ENCODE measurements around the gene PTPN20.

PTPN20 gene

DNA sequence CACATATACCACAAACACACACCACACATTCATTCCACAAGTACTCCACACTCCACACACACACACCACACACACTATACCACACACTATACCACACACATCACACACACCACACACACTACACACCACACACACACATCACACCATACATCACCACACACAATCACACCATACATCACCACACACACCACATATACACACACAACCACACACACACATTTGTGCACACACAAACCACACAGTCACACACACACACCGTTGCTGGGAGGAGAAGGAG lies 112.8 kb downstream of the PTPN20 start:
- H3F3A ChIP-seq (ENCODE audit: low read depth): no peaks in the 10 kb centered on the region
- no peaks in the 10 kb centered on the region for H3K9me3 ChIP-seq (ENCODE audit: insufficient read depth, low read depth, low read length)
- H4K20me1 ChIP-seq (ENCODE audit: insufficient read depth, low read length, poor library complexity, severe bottlenecking): no peaks in the 10 kb centered on the region
- peak overlapping the region; percentile 66; the same call in 1 of the 2 replicates for H2AFZ ChIP-seq (ENCODE audit: low read length)
- TF ChIP-seq CTCF (conservative IDR thresholded peaks at IDR 0.05; ENCODE audit: low read length): no peak
- TF ChIP-seq EZH2phosphoT487 (IDR thresholded peaks at IDR 0.05; ENCODE audit: borderline replicate concordance): no peak
- no peak overlapping the region for H3K4me2 ChIP-seq (ENCODE audit: low read depth, low read length, poor library complexity, severe bottlenecking)
- no peaks in the 10 kb centered on the region for H3K9me2 ChIP-seq (replicated peaks; ENCODE audit: low read depth, low read length)
- no peak overlapping the region for H3K9ac ChIP-seq (ENCODE audit: low read depth, low read length, poor library complexity, severe bottlenecking)
- H3K36me3 ChIP-seq (ENCODE audit: insufficient read depth, low read length): no peaks in the 10 kb centered on the region
- no peaks in the 10 kb centered on the region for H3K79me2 ChIP-seq (ENCODE audit: insufficient read depth, low read length)
- H3K27me3 ChIP-seq (ENCODE audit: insufficient read depth, low read length, poor library complexity, severe bottlenecking): no peaks in the 10 kb centered on the region
- H3K4me3 ChIP-seq (ENCODE audit: low read length, poor library complexity, severe bottlenecking): no peak overlapping the region
- peaks cover 15% of the 10 kb centered on the region for H3K4me1 ChIP-seq (ENCODE audit: insufficient read depth, low read length, poor library complexity, severe bottlenecking)

DNA sequence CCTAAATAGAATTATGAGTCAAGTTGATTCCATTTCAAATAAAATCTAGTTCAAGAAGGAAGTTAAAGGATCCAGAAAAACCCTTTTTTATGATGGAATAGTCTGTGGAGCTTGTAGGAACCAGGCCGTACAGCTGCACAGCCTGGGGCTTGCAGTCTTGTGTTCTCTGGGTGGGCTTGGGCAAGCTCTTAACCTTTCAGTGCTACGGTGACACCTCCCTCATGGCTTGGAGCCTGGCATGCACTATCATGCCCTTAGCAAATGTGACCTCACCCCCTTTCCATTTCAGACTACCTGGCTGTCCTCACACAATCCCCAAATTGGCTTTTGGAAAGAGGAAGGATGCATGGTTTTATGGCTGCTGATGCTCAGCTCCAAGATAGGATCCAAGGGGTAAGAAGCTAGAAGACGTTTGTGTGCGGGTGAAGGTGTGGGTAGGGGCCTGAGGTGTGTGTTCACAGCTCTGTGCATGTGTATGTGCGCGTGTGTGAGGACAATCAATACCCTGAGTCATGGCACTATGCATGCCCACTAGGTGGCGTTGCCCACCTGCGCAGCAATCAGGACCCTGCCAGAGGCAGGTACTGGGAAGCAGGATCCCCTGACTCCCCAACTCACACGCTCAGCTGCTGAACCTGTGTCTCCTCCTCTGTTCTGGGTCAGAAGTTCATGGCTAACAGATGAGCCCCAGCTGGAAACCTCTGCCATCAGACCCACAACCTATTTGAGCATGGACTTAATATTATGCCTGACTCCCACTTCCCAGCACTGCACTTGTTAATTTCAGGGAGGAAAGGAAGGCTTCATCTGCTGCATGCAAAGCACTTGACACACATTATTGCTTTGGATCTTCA lies 113.4 kb downstream of the PTPN20 start:
- H4K20me1 ChIP-seq (ENCODE audit: insufficient read depth, low read length, poor library complexity, severe bottlenecking): no peaks in the 10 kb centered on the region

GRCh38 chr10:47025253-47025539 lies 114.0 kb downstream of the PTPN20 start:
- TF ChIP-seq EZH2phosphoT487 (IDR thresholded peaks at IDR 0.05; ENCODE audit: borderline replicate concordance): no peak
- no peak for TF ChIP-seq CTCF (conservative IDR thresholded peaks at IDR 0.05; ENCODE audit: low read length)
- no peak overlapping the region for H2AFZ ChIP-seq (ENCODE audit: low read length)

More for the DNA sequence above, 113.4 kb downstream of the PTPN20 start:
- Histone ChIP-seq H3K4me3 (ENCODE audit: low read length, poor library complexity, severe bottlenecking) (no peak overlapping the region), H2AFZ (ENCODE audit: low read length) (peak overlapping the region; percentile 66), H3K4me2 (ENCODE audit: low read depth, low read length, poor library complexity, severe bottlenecking) (no peak overlapping the region), H3F3A (ENCODE audit: low read depth) (no peaks in the 10 kb centered on the region), H3K9me2 (replicated peaks; ENCODE audit: low read depth, low read length) (no peaks in the 10 kb centered on the region), H3K79me2 (ENCODE audit: insufficient read depth, low read length) (no peaks in the 10 kb centered on the region), H3K4me1 (ENCODE audit: insufficient read depth, low read length, poor library complexity, severe bottlenecking) (peaks cover 12% of the 10 kb centered on the region), H3K36me3 (ENCODE audit: insufficient read depth, low read length) (no peaks in the 10 kb centered on the region), H3K9ac (ENCODE audit: low read depth, low read length, poor library complexity, severe bottlenecking) (no peak overlapping the region), H3K27me3 (ENCODE audit: insufficient read depth, low read length, poor library complexity, severe bottlenecking) (no peaks in the 10 kb centered on the region), H3K9me3 (ENCODE audit: insufficient read depth, low read depth, low read length) (no peaks in the 10 kb centered on the region)
- TF ChIP-seq CTCF (conservative IDR thresholded peaks at IDR 0.05; ENCODE audit: low read length) (peak; percentile 96), EZH2phosphoT487 (IDR thresholded peaks at IDR 0.05; ENCODE audit: borderline replicate concordance) (no peak)

More at GRCh38 chr10:47025253-47025539, 114.0 kb downstream of the PTPN20 start:
- H3K9me3 ChIP-seq (ENCODE audit: insufficient read depth, low read depth, low read length): no peaks in the 10 kb centered on the region
- H3K36me3 ChIP-seq (ENCODE audit: insufficient read depth, low read length): no peaks in the 10 kb centered on the region
- no peak overlapping the region for H3K4me3 ChIP-seq (ENCODE audit: low read length, poor library complexity, severe bottlenecking)
- H3K4me1 ChIP-seq (ENCODE audit: insufficient read depth, low read length, poor library complexity, severe bottlenecking): peaks cover 6% of the 10 kb centered on the region
- no peaks in the 10 kb centered on the region for H3K27me3 ChIP-seq (ENCODE audit: insufficient read depth, low read length, poor library complexity, severe bottlenecking)
- no peak overlapping the region for H3K4me2 ChIP-seq (ENCODE audit: low read depth, low read length, poor library complexity, severe bottlenecking)
- H3K9me2 ChIP-seq (replicated peaks; ENCODE audit: low read depth, low read length): no peaks in the 10 kb centered on the region
- H3K79me2 ChIP-seq (ENCODE audit: insufficient read depth, low read length): no peaks in the 10 kb centered on the region
- H4K20me1 ChIP-seq (ENCODE audit: insufficient read depth, low read length, poor library complexity, severe bottlenecking): no peaks in the 10 kb centered on the region
- H3K9ac ChIP-seq (ENCODE audit: low read depth, low read length, poor library complexity, severe bottlenecking): no peak overlapping the region
- H3F3A ChIP-seq (ENCODE audit: low read depth): no peaks in the 10 kb centered on the region
